Stimulated activated CD4-positive, alpha-beta T cell treated with anti-CD3 and anti-CD28 coated beads, Interleukin-4, amount 100 ng/mL, for 48 hours (primary cell): Measurements from ENCODE around the gene UBAC2.

Experiments
- DNase-seq, 2 donors: peaks; one replicate each; pipeline ENCODE4 v3.0.0-alpha.2; 2020; ENCODE audit warnings: low read depth in 2 of 2

Gene UBAC2

GRCh38 chr13:99339230-99339721, 138.6 kb downstream of the UBAC2 start:
- DNase-seq: no peak

- no peak for DNase-seq
Measured at GRCh38 chr13:99339736-99340397, 139.2 kb downstream of the UBAC2 start.

GRCh38 chr13:99340638-99341037, 140.0 kb downstream of the UBAC2 start:
- no peak for DNase-seq

GRCh38 chr13:99341969-99342722, 141.5 kb downstream of the UBAC2 start:
- no peak for DNase-seq

- DNase-seq: no peak
Measured at GRCh38 chr13:99342723-99343315, 142.2 kb downstream of the UBAC2 start.

GRCh38 chr13:99344610-99345208, 144.1 kb downstream of the UBAC2 start:
- DNase-seq: no peak

GRCh38 chr13:99345345-99345744, 144.7 kb downstream of the UBAC2 start:
- no peak for DNase-seq

- DNase-seq: no peak
Measured at GRCh38 chr13:99346335-99347042, 145.8 kb downstream of the UBAC2 start.

- no peak for DNase-seq
Measured at GRCh38 chr13:99347335-99347878, 146.8 kb downstream of the UBAC2 start.

- DNase-seq: no peak
Measured at GRCh38 chr13:99347911-99348451, 147.3 kb downstream of the UBAC2 start.

GRCh38 chr13:99350191-99350590, 149.5 kb downstream of the UBAC2 start:
- no peak for DNase-seq

- no peak for DNase-seq
Measured at GRCh38 chr13:99351772-99352171, 151.1 kb downstream of the UBAC2 start.

- DNase-seq: no peak
Measured at GRCh38 chr13:99352351-99353245, 151.9 kb downstream of the UBAC2 start.

- no peak for DNase-seq
Measured at GRCh38 chr13:99353246-99353600, 152.6 kb downstream of the UBAC2 start.

- DNase-seq: no peak
Measured at GRCh38 chr13:99353836-99354235, 153.2 kb downstream of the UBAC2 start.

- no peak for DNase-seq
Measured at GRCh38 chr13:99354371-99354951, 153.8 kb downstream of the UBAC2 start.

- DNase-seq: no peak
Measured at GRCh38 chr13:99355267-99356011, 154.8 kb downstream of the UBAC2 start.

- no peak for DNase-seq
Measured at GRCh38 chr13:99356012-99356261, 155.3 kb downstream of the UBAC2 start.
